HG03095 (cell line): ENCODE results near the gene GGA1.

Experiments
- ATAC-seq: cut with Tn5 transposase; IDR thresholded peaks from one replicate; pipeline ENCODE4 v1.9.1; 2021; ENCODE audit warnings: moderate library complexity; ENCODE audit not compliant: unreplicated experiment

GGA1 gene, protein sequence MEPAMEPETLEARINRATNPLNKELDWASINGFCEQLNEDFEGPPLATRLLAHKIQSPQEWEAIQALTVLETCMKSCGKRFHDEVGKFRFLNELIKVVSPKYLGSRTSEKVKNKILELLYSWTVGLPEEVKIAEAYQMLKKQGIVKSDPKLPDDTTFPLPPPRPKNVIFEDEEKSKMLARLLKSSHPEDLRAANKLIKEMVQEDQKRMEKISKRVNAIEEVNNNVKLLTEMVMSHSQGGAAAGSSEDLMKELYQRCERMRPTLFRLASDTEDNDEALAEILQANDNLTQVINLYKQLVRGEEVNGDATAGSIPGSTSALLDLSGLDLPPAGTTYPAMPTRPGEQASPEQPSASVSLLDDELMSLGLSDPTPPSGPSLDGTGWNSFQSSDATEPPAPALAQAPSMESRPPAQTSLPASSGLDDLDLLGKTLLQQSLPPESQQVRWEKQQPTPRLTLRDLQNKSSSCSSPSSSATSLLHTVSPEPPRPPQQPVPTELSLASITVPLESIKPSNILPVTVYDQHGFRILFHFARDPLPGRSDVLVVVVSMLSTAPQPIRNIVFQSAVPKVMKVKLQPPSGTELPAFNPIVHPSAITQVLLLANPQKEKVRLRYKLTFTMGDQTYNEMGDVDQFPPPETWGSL

DNA sequence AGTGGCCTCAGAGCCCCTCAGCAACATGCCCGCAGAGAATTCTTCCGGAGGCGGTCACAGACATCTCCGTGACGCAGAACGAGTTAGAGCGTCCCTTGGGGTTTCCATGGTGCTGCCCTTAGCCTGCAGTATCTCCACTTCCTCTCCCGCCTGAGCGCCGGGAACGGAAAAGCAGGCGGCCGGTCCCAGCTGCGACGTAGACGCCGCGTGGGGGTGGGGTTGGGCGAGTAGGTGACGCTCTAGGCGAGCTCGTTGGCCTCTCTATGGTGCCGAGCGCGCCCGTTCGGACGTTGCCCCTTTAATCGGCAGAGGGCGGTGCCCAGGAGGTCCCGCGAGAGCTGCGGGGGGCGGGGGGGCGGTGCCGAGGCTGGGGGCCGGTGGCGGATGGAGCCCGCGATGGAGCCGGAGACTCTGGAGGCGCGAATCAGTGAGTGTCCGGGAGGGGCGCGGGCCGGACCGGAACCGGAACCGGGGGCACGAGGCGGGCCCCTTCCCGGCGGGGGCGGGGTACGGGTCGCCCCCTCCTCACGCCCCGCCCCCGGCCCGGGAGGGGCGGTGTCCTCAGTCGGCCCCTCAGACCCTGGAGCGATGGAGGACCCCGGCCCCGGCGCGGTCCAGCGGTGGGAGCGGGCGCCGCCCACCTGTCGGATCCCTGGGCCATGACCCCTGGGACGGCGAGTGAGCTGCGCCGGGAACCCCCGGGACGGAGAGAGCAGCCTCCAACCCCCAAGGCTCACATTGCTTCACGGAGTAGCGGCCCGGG is at the start of gene GGA1:
GGA1 (plus strand) TSS at position 358 of the 763 bp plus-strand sequence; CDS start at position 385, 27 bp downstream.
- ATAC-seq = peak; percentile 57

DNA sequence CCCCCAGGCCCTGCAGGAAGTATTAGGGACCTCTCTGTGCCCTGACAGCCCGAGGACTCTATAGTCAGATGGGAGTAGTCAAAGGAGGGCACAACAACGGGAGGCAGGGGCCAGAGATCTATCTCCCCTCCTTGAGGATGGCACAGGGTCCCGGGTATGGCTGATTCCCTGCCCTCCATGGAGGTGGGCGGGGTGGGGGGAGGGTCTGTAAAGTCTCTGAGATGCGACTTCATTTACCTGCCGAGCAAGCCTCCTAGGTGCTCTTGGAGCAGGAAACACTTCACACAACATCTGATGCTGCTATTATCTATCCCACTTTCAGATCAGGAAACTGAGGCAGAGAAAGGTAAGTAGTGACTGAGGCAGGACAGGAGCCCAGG is 49.1 kb upstream of the GGA1 start:
- ATAC-seq = no peak

DNA sequence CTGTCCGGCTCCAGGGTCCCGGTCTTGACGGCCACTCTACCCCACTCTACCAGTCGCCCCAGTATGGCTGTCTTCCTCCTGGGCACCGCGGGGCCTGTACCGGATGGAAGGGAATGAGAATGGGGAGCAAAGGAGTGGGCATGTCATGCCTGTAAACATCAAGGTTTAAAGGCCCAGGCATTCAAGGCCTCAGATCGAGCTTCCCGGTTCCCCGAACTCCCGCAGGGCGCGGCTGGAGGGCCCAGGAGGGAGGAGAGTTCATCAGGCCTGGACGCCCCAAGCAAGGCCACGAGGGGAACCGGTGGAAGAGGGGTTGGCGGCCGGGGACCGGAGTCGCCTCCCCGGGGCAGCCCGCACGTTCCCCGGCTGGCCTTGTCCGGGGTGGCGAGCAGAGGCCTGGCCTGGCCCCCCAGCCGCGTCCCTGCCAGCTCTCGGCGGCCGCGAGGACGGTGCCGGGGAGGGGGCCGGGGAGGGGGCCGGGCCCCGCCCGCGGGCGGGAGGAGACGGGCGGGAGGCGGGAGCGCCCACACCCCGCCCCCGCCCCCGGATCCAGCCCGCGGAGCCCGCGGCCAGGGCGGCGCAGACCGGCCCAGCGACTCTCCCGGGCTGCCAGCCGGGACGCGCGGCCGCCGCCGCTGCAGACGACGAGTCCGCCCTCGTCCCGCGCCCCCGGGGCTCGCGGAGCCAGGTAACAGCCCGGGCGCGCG is 48.6 kb upstream of the GGA1 start, which contains the start of gene CDC42EP1:
CDC42EP1 (plus strand) TSS at position 580 of the 707 bp plus-strand sequence. CDS start 5,870 bp downstream, outside the sequence.
- no peak for ATAC-seq

DNA sequence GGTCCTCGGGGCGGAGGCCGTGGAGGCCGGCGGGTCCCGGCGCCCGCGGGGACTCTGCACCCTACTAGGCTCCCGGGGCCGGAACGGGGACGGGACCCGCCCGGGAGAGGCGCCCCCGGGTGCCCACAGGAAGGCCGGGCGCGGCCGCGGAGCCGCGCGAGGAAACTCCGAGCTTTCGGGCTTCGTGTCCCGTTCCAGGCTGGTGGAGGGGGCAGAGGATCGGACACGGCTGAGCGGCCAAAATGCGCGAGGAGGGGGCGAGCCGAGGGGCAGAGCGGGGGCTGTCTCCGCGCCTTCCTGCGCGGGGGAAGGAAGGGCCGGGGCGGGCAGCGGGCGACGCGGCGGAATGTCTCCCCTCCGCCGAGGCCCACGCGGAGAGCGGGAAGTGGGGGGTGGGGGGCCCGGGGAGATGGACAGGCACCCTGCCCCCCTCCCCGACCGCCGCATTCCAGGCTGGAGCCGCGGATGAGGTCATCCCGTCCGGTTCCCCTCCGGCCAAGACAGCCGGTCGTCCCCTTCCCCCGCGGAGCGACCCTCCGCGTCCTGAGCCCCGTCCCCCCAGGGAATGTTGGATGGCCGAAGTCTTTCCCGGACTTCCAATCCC is 47.9 kb upstream of the GGA1 start:
- ATAC-seq = no peak

DNA sequence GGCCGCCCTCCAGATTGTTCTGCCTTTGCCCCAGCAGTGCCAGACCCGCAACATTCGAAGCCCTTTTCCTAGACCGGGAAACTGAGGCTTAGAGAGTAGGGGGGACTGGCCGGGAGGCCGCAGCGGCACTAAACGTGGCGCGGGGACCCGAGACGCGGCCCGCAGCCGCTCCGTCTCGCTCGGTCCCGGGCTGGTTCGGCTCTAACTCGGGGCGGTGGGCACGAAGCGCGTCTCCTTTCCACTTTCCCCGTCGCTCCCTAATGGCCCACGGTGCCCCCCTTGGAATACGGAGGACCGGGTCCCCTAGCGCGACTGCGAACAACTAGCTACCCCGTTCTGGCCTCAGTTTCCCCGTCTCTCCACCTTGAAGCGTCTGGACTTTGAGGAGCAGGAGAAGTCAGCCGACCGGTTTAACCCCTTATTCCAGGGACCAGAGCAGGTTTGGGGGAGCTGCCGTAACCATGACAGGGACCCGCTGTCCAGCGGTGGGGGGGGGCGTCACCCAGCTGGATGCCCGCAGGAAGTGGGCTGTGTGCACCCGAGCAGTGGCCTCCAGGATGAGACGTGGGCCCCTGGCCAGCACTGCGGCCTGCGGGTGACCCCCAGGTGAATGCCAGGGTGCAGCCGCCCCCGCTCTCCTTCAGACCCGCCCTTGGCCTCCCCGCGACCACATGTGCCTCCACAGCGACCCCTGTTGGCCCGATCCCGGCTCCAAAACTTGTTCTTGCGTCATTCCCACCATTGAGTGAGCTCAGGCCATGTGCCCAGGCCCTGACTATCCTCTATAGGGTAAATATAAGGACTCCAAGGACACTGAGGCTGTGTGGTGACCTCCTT is 47.2 kb upstream of the GGA1 start:
- no peak for ATAC-seq

DNA sequence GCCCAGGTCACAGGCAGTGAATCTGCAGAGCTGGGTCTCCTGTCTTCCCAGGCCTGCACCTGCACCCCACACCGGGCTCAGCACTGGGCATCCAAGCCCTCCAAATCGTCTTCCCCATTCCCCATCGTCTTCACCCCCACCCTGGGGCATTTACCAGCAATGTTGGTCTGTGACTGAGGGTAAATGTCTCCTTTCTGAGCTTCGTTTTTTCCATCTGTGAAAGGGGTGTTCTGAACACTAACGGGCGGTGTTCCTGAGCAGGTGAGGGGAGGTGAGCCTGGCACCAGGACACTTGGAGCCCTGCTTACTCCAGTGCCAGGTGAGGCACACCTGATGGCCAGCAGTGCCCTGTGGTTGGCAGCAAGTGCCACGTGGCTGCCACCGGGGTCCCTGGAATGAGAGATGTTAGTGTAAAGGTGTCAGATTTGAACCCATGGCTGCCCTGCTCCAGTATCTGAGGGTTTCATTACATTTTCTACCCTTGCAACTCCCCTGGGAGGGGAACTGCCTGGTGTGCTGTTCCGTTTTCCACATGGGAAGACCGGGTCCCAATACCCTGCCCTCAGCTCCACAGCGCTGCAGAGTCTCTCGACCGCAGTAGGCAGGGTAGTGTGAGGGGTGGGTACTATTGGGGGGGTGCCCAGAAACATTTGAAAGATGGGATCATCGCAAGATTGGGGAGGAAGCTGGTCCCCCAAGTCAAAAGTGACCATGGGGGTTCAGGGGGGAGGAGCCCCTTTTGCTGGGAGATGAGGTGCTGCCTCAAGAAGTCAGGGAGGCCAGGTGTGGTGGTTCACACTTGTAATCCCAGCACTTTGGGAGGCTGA is 46.4 kb upstream of the GGA1 start:
- no peak for ATAC-seq

DNA sequence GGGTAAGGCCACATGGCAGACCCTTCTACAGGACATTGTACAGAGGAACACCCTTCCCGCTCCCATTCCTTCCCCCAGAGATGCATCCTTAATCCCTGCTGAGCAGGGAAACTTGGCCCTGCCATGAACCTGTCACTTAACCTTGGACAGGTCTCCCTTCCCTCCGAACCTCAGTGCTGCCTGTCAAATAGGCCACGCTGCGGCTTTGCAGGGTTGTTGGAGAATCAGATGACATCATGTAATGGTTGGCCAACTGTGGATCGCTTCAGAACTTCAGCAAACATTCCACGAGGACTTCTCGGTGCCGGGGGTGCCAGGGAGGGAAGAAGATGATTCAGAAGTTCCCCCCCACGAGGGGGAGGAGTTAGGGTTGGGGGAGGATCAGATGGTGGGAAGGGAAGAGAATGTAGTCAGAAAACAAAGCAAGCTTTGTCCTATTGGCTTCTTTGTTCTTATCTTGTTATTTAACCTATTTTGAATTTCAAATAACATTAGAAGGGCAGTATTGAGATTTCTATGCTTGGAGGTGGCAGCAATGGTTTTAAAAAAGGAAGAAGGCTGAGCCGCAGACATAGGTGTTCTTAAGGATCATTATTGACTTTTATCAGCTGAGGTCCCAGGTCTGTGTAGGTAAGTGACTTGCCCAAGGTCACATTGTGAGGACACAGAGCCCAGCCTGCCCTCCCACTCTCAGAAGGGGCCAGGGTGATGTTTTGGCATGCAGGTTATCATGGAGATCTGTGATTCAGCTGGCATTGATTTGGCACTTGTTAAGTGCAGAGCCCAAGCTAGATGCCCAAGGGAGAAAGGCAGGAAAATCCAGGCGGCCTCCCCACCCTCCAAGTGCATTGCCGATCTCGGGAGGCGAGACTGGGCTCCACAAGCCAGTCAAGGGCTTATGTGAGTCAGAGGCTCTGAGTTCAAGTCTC is 45.2 kb upstream of the GGA1 start:
- no peak for ATAC-seq

DNA sequence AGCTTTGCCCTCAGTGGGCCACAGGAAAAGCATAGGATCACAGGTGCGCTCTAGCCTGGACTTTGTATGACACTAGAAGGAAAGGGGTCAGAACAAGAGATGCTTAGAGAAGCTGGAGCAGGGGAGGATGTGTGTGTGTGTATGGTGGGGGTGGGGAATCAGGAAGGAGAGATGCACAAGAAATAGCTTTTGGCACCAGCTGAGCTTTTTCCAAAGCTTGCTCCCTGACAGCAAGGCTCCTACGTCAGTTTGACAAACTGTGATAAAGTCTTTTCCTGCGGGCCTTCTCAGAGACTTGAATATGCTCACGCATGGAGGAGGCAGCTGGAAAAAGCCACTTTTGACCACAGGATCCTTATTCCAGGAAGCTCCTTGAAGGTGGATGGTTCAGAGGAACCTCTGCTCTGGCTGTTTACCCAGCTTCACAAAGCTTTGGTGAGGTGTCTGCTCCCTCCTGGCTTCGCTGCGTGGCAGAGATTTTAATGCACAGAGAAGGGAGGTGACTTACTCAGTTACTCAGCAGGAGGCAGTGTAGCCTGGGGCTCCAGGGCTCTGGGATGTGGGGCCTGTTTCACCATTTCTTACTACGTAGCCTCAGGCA is 44.4 kb upstream of the GGA1 start:
- no peak for ATAC-seq

DNA sequence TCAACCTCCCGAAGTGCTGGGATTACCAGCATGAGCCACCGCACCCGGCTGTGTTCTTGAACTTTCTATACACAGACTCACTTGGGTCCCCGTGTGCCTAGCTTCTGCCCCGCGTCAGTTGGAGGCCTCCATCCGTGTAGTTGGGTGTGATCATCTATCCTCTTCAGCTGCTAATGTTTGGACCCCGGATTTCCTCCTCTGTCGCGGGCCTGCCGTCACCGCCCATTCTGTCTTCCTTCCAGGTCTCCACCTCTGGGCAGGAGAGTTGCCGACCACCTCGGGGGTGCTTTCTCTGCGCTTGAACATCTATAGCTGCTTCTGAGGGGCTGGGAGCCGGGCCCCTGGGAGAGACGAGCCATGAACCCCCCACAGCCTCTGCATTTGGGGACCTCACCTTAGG is 42.8 kb upstream of the GGA1 start:
- no peak for ATAC-seq

DNA sequence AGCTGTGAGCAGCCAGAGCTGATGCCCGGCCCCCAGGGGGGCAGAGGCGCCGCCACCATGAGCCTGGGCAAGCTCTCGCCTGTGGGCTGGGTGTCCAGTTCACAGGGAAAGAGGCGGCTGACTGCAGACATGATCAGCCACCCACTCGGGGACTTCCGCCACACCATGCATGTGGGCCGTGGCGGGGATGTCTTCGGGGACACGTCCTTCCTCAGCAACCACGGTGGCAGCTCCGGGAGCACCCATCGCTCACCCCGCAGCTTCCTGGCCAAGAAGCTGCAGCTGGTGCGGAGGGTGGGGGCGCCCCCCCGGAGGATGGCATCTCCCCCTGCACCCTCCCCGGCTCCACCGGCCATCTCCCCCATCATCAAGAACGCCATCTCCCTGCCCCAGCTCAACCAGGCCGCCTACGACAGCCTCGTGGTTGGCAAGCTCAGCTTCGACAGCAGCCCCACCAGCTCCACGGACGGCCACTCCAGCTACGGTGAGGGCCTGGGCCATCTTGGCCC is 42.3 kb upstream of the GGA1 start:
- ATAC-seq = no peak

DNA sequence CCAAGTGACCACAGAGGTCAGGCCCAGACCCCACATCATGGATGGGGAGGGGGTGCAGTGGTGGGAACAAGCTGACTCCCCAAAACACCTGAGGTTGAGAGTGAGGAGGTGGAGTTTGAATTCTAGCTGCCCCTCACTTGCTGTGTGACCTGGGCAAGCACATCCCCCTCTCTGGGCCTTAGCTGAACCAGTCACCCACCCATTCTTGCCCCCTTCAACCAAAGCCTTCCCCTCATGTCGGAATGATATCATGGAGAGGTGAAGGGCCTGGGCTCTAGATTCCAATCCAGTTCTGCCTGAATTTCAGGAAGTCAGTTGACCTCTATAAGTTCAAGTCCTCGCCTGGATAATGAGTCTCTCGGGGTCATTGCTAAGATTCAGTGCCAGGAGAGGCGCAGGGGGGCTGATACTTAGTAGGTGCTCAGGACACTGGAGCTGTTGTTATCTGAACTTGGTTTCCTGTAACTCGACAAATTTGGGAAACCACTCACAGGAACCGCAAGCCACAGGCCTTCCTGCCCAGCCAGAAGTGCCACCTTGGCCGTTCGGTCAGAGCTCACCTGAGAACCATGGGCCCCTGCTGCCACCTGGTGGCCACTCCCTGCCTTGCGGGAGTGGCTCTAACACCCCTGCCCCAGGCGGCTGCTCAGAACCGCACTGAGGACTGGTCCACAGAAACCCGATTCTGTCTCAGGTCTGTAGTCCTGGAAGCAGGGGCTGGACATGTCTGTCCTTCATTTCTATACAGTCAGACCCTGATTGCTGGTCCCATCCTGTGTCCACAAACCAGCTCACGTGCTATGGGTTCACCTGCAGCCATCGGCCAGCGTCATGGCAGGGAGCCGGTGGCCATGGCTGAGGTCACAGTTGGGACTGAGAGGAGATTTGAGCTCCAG is 41.5 kb upstream of the GGA1 start:
- no peak for ATAC-seq

DNA sequence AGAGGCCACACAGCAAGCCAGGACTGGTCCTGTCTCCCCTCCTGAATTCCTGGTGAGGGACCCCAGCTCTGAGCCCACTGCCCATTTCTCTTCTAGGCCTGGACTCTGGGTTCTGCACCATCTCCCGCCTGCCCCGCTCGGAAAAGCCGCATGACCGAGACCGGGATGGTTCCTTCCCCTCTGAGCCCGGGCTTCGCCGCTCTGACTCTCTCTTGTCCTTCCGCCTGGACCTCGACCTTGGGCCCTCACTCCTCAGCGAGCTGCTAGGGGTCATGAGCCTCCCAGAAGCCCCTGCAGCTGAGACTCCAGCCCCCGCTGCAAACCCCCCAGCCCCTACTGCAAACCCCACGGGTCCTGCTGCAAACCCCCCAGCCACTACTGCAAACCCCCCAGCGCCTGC is 40.6 kb upstream of the GGA1 start:
- no peak for ATAC-seq

DNA sequence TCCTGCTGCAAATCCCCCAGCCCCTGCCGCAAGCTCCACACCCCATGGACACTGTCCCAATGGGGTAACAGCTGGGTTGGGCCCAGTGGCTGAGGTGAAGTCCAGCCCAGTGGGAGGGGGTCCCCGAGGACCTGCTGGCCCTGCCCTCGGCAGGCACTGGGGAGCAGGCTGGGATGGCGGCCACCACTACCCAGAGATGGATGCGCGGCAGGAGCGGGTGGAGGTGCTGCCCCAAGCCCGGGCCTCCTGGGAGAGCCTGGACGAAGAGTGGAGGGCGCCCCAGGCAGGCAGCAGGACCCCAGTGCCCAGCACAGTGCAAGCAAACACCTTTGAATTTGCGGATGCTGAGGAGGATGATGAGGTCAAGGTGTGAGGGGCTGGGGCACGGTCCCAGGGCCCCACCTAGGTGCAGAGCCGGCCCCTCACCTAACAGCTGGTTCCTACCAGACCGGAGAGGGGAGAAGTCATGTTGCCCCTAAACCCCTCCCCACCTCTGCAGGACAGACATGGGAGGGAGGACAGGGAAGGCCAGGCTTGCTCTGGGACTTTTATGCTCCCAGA is 40.1 kb upstream of the GGA1 start:
- ATAC-seq = no peak

DNA sequence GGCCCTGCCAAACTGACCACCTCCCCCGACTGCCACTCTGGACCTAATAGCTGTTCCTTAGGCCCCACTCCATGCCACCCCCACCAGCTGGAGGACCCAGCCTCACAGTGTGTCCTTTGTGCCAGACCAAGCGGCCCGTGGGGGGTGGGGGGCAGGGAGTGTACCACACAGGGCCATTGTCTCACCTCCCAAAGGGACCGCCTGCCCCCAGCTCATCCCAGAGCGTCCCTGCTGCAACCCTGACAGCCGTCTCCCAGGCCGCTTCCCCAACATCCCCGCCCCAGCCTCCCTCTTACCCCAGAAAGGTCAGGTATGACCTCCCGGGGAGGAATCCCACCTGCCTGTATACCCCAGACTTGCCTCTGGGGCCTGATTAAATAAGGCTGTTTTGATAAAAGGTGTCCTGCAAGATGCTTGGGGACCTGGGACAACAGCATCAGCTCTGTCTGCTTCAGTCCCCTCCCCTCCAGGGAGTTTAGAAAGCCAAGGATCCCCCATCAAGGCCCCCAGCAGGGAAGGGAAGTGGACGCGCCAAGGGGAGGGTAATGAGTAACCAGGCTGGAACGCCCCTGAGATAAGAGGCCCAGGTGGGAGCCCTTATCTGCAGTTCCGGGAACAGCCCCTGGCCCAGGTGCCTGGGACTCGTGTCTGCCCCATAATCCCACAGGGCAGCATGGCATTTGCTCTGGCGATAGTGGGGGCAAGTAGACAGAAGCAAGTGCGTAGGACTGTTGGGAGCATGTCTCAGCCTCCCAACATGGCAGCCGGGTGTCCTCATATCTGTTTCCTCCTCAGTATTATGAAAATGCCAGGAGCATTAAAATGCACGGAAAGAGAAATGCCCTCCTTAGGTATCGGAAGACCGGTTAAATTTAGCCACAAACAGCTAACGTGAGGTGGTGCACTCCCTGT is 39.4 kb upstream of the GGA1 start:
- ATAC-seq = no peak
